HCEC 1CT (cell line): ENCODE data around the gene PARP11.

ENCODE experiments used
- DNase-seq: peaks from one replicate; pipeline ENCODE4 v3.0.0-alpha.2; 2017

Gene PARP11

DNA sequence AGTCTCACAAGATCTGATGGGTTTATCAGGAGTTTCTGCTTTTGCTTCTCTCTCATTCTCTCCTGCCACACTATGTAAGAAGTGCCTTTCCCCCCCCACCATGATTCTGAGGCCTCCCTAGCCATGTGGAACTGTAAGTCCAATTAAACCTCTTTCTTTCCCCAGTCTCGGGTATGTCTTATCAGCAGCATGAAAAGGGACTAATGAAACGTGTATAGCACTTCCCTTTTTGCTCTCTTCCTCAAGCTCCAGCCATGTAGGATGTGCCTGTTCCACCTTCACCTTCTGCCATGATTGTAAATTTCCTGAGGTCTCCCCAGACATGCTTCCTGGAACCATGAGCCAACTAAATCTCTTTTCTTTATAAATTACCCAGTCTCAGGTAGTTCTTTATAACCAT is 113.3 kb downstream of the PARP11 start:
- no peak for DNase-seq
